Spleen (tissue), 7 donors: ENCODE measurements around the gene PDGFD.

Source experiments
- POLR2AphosphoS5 ChIP-seq, 3 donors: sonication (generic); formaldehyde crosslinking; IDR thresholded peaks; one replicate each; pipeline ENCODE4 v1.5.1; 2017; ENCODE audit warnings: antibody characterized with exemption in 3 of 3
- TF ChIP-seq, protein P1 (sequence below), 11 experiments: fragments of 200-600 bp in 7 of 11; fragments of 450-650 bp in 4 of 11; sonication (generic) in 4 of 11; IDR thresholded peaks in 8 of 11; conservative IDR thresholded peaks in 3 of 11; 1 replicate in 7 of 11; 2 replicates in 4 of 11; pipeline versions ENCODE4 v1.4.0 to v1.8.0; 2016 to 2021; ENCODE audit warnings: antibody characterized with exemption in 11 of 11, inconsistent platforms in 4 of 11, mild to moderate bottlenecking in 1 of 11
- donor health status: DM: no; HTN: no; CAD: no; lungs with moderate emphysema.
- donor health status: DM: no; HTN: no; CAD: no.
- donor health status: DM: no; HTN: no; CAD: no.

DNA sequence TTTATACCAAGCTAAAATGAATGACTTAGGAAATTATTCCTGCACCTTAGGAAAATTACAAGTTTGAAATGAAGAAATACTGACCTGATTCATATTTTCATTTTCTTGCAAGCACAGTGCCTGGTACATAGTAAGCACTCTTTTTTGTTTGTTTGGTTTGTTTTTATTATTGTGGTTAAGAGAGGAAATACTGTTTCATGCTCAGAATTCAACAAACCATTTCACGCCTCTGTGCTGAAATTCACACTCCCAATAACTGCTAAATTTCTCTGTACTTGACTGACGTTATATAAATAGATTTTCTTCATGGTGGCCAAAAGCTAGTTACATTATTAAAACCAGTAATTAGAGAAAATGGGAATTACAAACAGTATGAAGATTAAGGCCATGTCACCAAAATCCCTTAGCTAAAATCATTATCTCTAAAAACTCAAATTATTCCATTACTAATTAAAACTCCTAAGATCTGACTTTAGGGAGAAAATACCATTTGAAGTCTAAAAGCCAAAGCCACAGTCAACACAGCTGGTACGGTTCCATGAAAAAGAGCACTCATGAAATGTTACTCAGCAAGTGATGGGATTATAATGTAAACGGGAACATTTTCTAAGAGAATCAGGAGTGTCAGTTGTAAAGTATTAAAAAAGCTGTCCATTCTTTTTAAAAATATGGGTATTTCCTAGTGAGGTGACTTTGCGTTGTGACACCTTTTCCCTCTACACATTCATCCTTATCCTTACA, 205.3 kb downstream of the PDGFD start:
- TF ChIP-seq, protein P1, sequence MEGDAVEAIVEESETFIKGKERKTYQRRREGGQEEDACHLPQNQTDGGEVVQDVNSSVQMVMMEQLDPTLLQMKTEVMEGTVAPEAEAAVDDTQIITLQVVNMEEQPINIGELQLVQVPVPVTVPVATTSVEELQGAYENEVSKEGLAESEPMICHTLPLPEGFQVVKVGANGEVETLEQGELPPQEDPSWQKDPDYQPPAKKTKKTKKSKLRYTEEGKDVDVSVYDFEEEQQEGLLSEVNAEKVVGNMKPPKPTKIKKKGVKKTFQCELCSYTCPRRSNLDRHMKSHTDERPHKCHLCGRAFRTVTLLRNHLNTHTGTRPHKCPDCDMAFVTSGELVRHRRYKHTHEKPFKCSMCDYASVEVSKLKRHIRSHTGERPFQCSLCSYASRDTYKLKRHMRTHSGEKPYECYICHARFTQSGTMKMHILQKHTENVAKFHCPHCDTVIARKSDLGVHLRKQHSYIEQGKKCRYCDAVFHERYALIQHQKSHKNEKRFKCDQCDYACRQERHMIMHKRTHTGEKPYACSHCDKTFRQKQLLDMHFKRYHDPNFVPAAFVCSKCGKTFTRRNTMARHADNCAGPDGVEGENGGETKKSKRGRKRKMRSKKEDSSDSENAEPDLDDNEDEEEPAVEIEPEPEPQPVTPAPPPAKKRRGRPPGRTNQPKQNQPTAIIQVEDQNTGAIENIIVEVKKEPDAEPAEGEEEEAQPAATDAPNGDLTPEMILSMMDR (IDR thresholded peaks at IDR 0.05 in 8 of 11, conservative IDR thresholded peaks at IDR 0.05 in 3 of 11): no peak
- TF ChIP-seq POLR2AphosphoS5 (IDR thresholded peaks at IDR 0.05): no peak
